Measurements from ENCODE around the gene CLEC16A.
A peak's percentile ranks its signal among the peaks of the same experiment; 100 is the strongest.

Gene CLEC16A

GRCh38 chr16:11183035-11183812, 238.9 kb downstream of the CLEC16A start:
- no peak for DNase-seq

- no peak for DNase-seq
These were observed 239.6 kb downstream of the CLEC16A start for GRCh38 chr16:11183951-11184350.

DNA sequence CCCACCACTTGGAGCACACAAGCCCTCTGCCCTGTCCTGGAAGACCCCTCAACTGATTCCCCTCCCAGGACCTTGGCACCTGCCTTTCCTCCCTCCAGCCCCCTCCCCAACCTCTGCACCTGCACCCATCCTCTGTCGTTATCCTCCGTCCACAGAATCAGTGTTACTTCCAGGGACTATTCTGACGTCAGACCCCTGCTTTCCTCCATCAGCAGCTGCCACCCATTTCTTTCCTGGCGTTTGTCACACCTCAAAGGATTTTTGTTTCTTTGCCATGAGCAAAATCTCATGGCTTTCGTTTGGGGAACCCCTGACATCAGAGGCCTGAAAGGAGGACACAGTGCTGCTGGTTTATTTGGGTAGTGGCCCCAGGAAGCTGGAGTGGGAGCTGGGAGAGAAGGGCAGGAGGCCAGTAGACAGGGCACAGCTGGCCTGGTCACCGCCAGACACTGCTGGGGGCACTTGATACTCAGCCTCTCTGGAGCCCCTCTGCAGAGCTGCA, 243.2 kb downstream of the CLEC16A start:
- DNase-seq = no peak

DNA sequence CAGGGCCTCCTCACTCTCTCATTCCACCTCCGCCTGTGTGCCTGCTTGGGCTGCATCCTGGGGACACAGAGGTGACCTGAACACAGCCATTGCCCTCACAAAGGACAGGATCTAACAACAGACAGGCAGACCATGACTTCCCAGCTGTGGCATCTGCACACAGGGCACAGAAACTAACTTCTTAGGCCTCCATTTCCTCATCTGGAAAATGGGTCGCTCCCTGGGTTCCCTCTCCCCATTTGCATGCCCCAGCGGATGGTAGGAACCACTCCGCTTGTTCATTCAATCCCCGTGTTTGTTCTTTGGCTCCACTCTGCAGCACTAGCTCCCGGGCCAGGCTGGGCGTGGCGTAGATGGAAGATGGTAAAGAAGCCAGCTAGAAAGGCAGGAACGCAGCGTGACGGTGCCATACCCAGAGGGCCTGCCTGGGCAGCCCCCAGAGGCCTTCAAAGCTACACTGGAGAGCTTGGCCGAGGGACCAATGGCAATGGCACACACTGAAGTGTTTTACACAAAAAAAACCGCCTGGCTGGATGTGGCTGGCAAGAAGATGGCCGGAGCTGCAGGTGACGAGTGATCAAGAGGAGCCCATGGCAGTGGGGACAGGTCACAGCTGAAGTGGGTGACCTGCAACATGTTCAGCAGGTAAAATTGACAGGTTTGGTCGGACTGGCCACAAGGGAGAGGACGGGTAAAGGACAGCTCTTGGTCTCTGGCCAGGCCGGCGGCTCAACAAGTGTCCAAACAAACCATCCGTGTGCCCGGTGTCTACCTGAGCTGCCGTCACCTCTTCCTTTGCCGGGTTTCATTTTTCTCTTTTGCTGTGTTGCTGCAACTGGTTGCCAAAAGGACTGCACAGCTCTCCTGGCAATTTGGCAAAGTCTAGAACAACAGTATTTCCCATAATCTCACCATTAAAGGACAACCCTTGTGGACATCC, 244.7 kb downstream of the CLEC16A start:
- no peak for DNase-seq

- peak; percentile 20 for DNase-seq
These were observed 246.5 kb downstream of the CLEC16A start for GRCh38 chr16:11190588-11191560.

GRCh38 chr16:11191665-11192064, 247.3 kb downstream of the CLEC16A start:
- no peak for DNase-seq

GRCh38 chr16:11193494-11193893, 249.1 kb downstream of the CLEC16A start:
- no peak for DNase-seq

- no peak for DNase-seq
These were observed 250.5 kb downstream of the CLEC16A start for GRCh38 chr16:11194913-11195312.

GRCh38 chr16:11196286-11196828, 252.0 kb downstream of the CLEC16A start:
- peak; percentile 38 for DNase-seq

GRCh38 chr16:11198375-11198774, 254.0 kb downstream of the CLEC16A start:
- DNase-seq = no peak

- no peak for DNase-seq
These were observed 254.5 kb downstream of the CLEC16A start for GRCh38 chr16:11198828-11199227.

- DNase-seq = no peak
These were observed 256.2 kb downstream of the CLEC16A start for GRCh38 chr16:11200592-11200991.

DNA sequence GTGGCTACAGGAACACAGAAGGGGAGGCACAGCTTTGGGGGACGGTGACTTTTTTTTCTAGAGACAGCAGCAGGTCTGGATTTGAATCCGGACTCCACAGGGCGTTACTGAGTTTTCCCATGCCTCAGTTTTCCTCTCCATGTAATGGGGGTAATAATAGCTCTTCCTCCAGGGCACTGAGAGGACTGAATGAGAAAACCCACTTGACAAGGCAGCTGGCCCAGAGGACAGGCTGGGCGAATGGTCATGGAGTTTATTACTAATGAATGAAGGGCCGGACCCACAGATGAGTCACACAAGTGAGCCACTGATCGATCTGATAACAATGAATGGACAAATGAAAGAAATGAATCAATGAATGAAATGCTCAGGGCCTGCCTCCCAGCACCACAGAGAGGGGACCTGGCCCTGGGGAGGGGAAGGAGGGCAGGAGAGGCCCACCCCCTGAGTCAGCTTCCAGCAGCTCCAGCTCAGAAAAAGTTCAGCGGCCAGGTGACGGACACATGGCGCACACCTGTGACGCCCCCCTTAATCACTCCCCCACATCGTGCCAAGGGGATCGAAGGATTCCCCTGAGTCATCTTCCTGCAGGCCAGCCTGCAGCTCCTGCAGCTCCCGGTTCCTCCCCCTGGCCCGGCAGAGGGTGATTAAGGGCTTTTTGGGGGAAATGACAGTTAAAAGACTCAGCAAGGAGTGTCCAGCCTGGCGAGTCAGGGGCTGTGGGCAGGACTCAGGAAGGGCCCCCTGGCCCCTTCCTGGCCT, 257.3 kb downstream of the CLEC16A start:
- peak; percentile 94 for DNase-seq

GRCh38 chr16:11202260-11203091, 258.1 kb downstream of the CLEC16A start:
- no peak for DNase-seq

DNA sequence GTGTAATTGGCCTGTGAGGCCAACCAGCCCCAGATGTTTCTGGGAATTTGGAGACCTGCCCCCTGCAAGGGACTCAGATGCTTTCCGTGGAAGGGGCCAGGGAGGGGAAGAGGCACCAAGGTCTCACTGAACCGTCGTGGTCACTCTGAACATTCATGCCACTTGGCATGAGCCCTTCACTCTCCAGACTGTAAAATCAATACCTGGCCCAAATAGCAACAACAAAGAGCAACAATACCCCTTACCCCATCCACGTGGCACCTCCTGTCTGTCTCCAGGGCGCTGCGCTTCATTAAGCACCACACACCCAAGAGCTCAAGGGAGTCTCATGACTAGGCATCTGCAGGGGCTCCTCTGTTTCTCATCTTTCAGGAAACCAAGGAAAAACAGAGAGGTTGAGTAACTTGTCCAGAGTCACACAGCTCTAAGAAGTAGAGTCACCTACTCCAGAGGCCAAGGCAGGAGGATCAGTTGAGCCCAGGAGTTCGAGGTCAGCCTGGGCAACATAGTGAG, 258.8 kb downstream of the CLEC16A start:
- DNase-seq = no peak

DNA sequence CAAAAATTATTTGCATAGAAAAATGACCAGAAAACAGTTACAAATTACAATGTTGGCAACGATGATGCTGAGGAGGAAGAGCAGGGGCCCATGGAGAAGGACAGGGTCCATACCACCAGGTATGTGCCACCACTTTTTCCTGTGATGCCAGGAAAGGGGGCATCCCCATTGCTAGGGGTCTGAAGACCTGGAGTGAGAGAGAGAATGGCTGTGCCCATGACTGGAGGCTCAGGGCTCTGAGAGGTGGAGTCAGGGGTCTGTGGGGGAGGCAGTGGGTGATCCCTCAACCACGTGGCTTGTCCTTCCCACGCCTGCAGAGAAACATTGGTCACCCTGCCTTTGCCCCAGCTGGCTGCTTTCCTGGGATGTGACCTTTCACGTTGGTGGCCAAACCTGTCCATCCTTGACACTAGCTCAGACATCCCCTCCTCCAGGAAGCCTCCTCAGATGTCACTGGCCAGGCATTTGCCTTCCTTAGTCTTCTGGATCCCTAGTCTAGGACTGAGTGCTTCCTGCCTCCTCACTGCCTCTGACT, 260.2 kb downstream of the CLEC16A start:
- no peak for DNase-seq

- no peak for DNase-seq
These were observed 260.8 kb downstream of the CLEC16A start for GRCh38 chr16:11205065-11205699.

- DNase-seq = peak; percentile 34
These were observed 261.6 kb downstream of the CLEC16A start for GRCh38 chr16:11205754-11206581.
